Tibial nerve (tissue), 3 donors: ENCODE data around the gene FBLN7.

Source experiments
- POLR2A ChIP-seq, 2 donors: fragments of 450-650 bp; IDR thresholded peaks; one replicate each; pipeline ENCODE4 v1.6.1; 2017; ENCODE audit warnings: antibody characterized with exemption in 2 of 2, mild to moderate bottlenecking in 2 of 2, moderate library complexity in 2 of 2
- TF ChIP-seq, protein P1 (sequence below), 5 experiments: fragments of 200-600 bp in 3 of 5; fragments of 450-650 bp in 2 of 5; sonication (generic) in 3 of 5; IDR thresholded peaks; one replicate each; pipeline ENCODE4 v1.5.1; 2016 to 2019; ENCODE audit warnings: antibody characterized with exemption in 5 of 5, mild to moderate bottlenecking in 3 of 5, moderate library complexity in 2 of 5

DNA sequence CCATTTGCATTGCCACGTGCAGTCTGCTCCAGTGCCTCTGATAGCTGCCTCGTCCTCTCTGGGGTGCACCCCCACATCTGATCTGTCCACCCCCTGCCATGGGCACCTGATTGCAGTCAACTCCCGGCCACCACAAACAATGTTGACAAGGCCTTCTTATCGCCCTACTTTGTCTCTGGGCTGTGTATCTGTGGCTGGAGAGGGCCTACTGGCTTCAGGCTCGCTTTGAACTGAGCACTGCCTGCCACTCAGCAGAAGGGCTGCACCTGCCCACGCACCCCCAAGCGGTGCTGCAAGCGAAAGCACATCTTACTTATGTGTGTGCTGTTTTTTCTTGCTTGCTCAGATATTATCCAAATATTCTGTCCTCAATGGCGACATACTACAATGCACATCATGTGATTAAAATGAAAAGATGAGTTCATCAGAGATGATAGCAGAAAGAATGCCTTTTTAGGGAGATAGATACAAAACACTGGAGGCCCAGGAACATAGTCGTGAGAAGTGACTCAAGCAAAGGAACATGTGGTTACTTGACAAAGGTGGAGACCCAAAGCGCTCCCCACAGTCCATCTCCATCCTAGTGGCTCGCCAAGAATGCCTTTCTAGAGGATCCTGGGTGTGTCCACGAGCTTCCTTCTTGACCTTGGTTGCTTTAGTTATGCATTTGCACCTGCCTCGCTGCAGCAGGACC is 28.8 kb downstream of the FBLN7 start:
- TF ChIP-seq POLR2A (IDR thresholded peaks at IDR 0.05), result no peak
- TF ChIP-seq, protein P1, sequence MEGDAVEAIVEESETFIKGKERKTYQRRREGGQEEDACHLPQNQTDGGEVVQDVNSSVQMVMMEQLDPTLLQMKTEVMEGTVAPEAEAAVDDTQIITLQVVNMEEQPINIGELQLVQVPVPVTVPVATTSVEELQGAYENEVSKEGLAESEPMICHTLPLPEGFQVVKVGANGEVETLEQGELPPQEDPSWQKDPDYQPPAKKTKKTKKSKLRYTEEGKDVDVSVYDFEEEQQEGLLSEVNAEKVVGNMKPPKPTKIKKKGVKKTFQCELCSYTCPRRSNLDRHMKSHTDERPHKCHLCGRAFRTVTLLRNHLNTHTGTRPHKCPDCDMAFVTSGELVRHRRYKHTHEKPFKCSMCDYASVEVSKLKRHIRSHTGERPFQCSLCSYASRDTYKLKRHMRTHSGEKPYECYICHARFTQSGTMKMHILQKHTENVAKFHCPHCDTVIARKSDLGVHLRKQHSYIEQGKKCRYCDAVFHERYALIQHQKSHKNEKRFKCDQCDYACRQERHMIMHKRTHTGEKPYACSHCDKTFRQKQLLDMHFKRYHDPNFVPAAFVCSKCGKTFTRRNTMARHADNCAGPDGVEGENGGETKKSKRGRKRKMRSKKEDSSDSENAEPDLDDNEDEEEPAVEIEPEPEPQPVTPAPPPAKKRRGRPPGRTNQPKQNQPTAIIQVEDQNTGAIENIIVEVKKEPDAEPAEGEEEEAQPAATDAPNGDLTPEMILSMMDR (IDR thresholded peaks at IDR 0.05), result no peak
